Measurements from ENCODE around the gene RBPMS2.
A peak's percentile ranks its signal among the peaks of the same experiment; 100 is the strongest.
"Not testable (repeated sequence)": the region's sequence is repeated elsewhere in the genome, so short reads cannot be mapped to it uniquely, and the experiment has no call there.

Gene RBPMS2

DNA sequence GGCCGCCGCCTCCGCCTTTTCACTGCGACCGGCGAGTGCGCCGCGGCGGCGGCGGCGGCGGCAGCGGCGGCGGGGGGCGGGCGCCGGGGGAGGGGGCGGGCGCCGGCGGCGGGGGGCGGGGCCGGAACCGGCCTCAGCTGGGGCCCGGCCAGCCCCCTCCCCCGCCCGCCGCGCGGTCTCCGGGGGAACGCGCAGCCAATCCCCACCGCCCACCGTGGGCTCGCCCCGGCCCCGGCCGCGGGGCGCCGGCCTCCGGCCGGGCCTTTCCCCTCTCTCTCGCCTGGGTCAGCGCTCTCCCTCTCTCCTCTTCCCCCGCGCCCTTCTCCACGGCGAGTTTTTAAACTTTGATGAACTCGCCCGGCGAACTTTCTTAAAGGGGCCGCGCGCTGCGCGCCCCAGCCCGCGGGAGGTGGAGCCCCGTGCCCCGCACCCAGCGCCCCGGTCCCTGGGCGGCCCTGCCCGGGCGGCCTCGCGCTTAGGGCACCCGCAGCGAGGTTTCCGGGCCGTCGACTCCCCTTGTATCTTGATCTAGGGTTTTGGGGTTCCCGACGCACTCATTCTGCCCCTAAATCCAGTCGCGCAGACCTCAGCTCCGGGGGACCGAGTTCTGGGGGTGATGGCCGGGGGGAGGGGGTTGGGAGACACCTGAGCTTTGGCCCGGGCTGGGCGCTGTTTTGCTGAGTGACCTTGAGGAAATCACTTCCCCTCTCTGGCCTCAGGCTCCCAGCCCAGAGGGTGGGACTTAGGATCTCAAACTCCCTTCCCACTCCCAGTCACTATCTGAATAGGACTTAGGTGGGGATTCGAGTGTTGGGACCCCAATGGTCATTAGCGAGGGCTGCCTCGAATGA is at the start of gene RBPMS2:
Gene RBPMS2, minus strand, starts transcription at position 39 of the 851 bp plus-strand sequence. CDS start 270 bp downstream, outside the sequence.
- Histone ChIP-seq H3K4me3 (peak within 1 kb of the TSS; percentile 38 to 61 (median 56)), H3K27ac (peak within 1 kb of the TSS in 9 of 21 experiments; percentile 10 to 67 (median 47))

DNA sequence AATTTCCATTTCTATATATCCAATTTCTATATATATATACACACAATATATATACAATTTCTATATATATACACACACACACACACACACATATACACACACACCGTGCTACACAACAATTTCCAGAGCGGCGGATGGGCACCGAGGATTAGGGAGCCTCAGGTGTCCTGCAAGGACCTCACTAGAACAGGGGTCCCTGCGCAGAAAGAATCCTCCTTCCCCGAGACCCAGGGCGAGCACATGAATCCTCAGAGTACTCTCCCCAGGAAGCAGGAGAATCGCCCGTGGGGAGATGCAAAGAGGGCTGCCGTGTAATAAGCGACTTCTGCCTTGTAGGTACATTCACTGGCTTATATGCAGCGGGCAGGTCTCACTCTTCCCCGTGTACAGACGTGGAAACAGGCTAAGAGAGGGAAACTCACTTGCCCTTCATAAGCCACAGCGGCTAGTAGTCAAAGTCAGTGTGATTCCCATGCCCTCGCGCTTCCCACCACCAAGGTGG is 49.6 kb upstream of the RBPMS2 start:
- Histone ChIP-seq H3K27ac (no peak overlapping the region), H3K4me3 (peak overlapping the region; percentile 19 to 40 (median 26))

DNA sequence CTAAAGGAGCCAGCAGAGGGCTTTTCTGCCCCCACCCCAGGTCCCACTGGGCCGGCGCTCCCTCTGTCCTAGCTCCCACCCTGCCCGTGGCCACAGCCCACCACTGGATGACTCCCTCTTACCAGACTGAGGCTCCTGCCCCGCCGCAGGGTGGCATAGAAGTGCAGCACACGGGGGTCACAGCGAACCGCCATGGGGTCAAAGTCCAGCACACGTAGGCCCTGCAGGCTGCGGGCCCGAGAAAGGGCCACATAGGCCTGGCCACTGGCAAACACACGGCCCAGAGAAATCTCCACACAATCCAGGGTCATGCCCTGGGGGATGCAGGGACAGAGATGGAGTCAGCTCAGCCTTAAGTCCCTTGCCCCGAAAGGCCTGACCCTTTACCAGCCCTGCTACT is 41.1 kb upstream of the RBPMS2 start:
- Histone ChIP-seq H3K27ac (no peak overlapping the region), H3K4me3 (no peak overlapping the region)

DNA sequence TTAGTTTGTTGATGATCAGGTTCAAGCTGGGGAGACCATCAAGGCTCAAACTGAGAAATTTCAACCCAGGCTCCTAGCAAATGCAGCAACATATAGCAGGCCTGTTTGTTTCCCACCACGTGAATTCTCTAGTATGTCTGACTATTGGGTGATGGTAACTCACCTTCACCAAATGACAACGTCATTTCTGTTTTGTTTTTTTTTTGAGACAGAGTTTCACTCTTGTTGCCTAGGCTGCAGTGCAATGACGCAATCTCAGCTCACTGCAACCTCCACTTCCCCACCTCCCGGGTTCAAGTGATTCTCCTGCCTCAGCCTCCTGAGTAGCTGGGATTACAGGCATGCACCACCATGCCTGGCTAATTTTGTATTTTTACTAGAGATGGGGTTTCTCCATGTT is 39.6 kb upstream of the RBPMS2 start:
- not testable (repeated sequence) for H3K27ac ChIP-seq, H3K4me3 ChIP-seq

DNA sequence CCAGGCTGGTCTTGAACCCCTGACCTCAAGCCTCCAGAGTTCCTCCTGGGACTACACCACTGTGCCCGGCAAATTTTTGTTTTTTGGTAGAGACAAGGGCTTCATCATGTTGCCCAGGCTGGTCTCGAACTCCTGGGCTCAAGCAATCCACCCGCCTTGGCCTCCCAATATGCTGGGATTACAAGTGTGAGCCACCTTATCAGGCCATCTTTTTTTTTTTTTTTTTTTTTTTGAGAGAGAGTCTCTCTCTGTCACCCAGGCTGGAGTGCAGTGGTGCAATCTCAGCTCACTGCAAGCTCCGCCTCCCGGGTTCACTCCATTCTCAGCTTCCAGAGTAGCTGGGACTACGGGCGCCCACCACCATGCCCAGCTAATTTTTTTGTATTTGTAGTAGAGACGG is 38.9 kb upstream of the RBPMS2 start:
- not testable (repeated sequence) for H3K27ac ChIP-seq, H3K4me3 ChIP-seq

DNA sequence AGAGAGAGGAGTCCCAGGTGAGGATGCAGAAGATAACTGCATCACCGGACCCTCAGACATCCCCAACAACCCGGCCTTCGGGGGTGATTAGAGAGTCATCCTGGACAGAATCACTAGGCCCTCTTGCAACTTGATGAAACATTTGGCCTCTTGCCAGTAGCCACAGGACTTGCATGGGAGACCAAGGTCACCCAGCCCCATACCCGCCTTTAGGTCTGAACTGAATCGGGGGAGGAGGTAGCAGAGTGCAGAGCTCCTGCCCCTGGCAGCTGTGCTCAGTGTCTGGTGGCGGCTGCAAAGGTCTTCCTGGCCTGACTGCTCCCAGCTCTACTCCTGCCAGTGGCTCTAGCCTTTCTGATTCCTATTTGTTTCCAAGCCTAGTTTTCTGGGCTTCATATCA is 37.7 kb upstream of the RBPMS2 start:
- Histone ChIP-seq H3K27ac (no peak overlapping the region), H3K4me3 (no peak overlapping the region)

DNA sequence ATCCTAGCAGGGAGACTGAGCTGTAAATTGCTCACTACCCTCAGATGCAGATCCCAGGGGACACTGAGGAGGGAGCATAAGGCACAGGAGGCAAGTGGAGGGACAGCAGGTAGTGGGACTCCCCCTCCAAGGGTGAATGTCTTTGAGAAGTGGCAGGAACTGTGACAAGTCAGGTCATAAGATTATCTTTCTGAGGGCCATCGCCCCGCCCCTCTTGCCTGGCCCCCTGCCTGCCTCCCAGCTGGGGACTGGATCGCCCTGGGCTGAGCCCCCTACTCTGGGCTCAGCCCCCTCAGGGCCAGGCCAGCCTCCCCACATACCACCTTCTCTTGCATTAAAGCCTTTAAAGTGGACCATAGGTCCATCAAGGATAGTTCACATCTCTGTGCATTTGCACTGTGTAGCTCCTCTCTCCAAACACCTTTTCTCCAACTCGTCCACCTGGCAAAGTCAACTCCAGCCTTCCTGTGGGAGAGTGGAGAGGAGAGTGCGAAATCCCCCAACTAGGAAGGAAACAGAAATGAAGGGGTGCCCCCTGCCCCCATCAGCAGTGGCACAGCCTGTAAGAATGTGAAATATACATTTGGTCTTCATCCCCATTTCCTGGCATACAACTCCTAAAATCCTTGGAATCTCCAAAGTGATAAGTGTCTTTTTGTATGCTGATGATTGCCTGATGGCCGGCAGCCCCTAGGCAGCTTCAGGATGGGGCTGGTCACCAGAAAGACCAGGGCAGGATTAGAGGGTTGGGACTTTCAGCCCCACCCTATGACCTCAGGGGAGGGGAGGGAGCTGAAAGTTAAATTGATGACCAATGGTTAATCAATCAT is 35.3 kb upstream of the RBPMS2 start:
- no peak overlapping the region for H3K27ac ChIP-seq
- H3K4me3 ChIP-seq, result no peak overlapping the region

DNA sequence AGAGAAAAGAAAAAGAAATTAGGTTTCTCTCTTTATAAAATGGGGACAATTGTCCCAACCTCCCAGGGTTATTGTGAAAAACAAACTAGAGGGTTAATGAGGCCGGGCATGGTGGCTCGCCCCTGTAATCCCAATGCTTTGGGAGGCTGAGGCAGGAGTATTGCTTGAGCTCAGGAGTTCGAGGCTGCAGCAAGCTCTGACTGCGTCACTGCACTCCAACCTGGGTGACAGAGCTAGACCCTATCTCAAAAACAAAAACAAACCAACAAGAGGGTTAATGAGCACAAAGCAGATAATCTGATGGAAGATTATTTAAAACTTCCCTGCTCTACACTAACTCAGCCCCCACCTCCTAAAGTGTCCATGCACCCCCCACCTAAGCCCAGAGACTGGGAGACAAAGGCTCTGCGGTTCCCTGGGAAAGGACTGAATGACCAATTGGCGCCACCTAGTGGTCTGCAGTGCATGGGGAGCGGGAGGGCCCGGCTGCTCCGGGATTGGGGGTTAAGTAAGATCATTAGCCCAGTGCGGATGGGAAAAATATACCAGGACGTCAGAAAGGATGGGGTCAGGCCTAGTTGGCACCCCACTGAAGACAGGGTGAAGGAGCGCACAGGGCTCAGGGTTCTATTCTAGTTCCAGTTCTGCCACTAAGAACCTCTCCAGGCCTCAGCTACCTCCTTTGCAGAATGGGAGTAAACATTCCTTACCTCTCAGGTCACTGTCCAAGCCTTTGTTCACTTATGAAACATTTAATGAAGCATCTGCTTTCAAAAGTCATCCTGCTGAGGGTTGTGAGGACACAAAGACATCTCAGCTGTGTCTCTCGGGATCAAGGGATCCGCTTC is 34.5 kb upstream of the RBPMS2 start:
- no peak overlapping the region for H3K27ac ChIP-seq
- H3K4me3 ChIP-seq, result no peak overlapping the region

DNA sequence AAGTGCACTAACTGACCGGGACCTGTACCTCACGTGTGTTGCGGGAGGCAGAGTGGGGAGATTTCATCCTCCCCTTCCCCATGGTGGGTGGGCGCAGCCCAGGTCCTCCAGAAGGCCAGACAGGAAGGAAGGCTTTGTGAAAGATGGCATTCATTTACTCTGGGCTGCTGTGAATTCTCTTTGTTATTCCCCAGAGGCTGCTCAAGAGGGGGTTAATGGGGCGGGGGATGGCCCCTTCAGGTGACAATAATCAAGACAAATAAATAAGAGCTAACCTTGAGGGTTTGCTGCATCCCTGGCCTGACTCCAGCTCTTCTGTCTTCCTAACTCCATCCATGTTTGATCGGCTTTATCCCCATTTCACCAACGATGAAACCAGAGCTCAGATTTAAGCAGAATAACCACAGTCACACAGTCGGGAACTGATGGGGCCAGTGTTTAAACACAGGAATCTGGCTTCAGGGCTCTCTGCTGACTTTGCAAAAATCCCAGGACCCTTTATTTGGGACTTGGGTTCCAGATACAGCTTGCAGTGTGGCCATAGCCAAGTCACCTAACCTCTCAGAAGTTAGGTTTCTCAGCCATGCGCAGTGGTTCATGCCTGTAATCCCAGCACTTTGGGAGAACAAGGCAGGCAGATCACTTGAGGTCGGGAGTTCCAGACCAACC is 33.5 kb upstream of the RBPMS2 start:
- H3K4me3 ChIP-seq, result no peak overlapping the region
- H3K27ac ChIP-seq, result no peak overlapping the region

DNA sequence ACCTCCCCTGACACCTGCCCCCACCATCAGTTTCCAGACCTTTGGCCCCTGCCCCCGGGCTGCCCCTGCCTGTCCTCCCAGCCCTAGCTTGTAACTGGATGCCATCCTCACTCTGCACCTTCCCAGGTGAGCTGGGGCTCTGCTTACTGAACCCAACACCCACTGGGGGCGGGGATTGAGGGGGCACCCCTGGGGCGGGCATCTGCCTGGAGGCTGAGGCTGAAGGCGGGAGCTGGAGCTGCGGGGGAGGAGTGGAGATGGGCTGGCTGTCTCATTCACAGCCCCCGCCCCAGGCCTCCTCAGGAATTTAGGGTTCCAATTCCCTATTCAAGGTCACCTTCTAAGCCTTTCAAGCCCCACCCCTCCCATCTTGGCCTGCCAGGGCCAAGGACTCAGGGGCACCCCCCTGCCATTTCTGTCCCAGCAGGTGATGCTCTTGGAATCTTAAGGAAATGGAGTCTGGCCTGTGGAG is 32.4 kb upstream of the RBPMS2 start:
- Histone ChIP-seq H3K4me3 (no peak overlapping the region), H3K27ac (peak overlapping the region in 1 of 21 experiments; percentile 7)

DNA sequence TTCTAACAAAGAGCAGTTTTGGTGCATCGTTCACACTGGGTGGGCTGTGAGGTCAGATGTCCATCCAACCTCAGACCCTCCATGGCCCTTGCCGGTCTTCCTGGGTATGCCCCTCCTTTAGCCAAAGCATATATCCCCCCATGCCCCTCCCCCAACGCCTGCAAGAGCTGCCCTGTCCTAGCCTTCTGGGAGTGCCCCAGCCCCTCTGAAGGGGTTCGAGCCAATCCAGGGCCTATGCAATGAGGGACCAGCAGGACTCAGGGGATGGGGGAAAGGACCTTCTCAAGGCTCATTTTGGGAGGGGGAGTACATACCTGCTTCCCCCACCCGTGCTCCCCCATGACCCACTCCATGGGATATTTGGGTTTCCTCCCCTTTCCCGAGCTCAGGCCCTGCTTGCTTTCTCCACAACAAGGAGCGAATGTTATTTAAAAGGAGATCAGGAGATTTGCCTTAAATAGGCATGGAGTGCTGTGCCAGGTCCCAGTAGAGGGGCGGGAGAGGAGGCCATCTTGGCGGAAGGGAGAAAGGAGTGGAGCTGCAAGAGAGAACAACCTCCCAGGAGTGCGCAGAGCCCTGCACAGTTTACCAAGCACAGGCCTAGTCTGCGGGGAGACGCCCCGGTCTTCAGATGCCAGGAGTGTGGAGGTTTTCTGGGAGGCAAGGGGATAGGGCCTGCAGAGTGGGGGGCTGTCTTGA is 31.8 kb upstream of the RBPMS2 start:
- Histone ChIP-seq H3K4me3 (no peak overlapping the region), H3K27ac (peak overlapping the region in 1 of 21 experiments; percentile 7)

DNA sequence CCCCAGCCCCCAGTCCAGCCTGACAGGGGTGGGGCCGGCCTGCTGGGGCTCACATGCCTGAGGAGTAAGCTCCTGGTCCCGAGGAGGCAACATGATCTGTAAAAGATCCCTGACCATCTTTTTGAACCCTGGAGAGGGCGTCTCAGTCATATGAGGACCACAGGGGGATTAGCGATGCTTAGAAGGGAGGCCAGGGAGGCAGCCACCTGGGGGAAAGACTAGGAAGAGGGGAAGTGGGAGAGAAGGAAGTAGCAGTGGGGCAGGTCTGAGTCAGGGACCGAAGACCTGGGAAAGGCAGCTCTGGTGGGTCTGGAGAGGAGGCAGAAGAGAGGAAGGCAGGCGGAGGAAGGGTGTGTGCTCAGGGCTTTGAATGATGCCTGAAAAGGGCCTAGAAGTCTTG is 31.1 kb upstream of the RBPMS2 start:
- H3K27ac ChIP-seq, result no peak overlapping the region
- H3K4me3 ChIP-seq, result no peak overlapping the region

DNA sequence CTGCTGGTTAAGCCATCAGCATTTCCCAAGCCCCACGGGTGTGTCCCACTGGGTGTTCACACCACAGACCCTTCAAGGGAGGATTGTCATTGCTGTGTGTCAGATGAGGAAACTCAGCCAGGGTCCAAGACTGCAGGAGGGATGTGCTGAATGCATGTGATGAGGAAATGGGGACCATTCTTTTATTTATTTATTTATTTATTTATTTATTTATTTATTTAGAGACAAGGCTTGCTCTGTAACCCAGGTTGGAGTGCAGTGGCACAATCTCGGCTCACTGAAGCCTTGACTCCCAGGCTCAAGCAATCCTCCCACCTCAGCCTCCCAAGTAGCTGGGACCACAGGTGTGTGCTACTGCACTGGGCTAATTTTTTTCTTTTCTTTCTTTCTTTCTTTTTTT is 29.2 kb upstream of the RBPMS2 start:
- Histone ChIP-seq H3K4me3 (no peak overlapping the region), H3K27ac (no peak overlapping the region)

DNA sequence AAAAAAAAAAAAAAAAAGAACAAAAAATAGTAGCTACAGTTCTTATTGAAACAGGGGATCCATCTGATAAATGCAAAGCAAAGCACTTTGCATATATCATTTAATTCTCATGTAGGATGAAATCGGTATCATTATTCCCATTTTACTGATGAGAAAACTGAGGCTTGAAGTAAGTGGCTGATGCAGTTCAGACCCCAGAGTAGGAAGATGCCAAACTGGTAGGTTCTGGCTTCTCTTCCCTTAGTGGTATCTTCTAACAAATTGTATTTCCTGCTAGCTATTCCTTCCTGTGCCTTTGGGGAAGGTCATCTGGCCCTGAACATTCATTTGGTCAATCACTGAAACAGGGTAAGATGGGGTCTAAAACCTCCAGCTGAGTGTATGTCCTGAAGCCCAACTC is 28.1 kb upstream of the RBPMS2 start:
- no peak overlapping the region for H3K4me3 ChIP-seq
- H3K27ac ChIP-seq, result no peak overlapping the region

DNA sequence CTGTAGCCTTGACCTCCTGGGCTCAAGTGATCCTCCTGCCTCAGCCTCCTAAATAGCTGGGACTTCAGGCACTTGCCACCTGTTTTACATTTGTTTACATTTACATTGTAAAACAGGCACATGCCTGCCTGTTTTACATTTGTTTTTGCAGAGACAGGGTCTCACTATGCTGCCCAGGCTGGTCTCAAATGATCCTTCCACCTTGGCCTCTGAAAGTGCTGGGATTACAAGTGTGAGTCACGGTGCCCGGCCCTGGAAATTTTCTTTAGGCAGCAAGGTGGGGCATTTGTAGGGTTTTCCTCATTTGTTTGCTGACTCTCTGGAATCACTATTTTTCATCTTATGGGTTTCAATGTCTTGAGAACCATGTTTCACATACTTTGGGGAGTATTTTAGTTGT is 25.1 kb upstream of the RBPMS2 start:
- Histone ChIP-seq H3K27ac (no peak overlapping the region), H3K4me3 (no peak overlapping the region)

DNA sequence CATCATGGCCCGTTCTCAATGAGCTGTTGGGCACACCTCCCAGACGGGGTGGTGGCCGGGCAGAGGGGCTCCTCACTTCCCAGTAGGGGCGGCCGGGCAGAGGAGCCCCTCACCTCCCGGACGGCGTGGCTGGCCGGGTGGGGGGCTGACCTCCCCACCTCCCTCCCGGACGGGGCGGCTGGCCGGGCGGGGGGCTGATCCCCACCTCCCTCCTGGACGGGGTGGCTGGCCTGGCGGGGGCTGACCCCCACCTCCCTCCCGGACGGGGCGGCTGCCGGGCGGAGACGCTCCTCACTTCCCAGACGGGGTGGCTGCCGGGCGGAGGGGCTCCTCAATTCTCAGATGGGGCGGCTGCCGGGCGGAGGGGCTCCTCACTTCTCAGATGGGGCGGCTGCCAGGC is 23.5 kb upstream of the RBPMS2 start:
- not testable (repeated sequence) for H3K4me3 ChIP-seq, H3K27ac ChIP-seq

DNA sequence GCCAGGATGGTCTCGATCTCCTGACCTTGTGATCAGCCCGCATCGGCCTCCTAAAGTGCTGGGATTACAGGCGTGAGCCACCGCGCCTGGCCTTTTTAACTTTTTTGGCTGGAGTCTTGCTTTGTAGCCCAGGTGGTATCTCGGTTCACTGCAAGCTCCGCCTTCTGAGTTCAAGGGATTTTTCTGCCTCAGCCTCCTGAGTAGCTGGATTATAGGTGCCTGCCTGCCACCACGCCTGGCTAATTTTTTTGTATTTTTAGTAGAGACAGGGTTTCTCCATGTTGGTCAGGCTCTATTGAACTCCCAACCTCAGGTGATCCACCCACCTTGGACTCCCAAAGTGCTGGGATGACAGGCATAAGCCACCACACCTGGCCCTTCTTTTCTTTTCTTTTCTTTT is 20.5 kb upstream of the RBPMS2 start:
- not testable (repeated sequence) for H3K27ac ChIP-seq

DNA sequence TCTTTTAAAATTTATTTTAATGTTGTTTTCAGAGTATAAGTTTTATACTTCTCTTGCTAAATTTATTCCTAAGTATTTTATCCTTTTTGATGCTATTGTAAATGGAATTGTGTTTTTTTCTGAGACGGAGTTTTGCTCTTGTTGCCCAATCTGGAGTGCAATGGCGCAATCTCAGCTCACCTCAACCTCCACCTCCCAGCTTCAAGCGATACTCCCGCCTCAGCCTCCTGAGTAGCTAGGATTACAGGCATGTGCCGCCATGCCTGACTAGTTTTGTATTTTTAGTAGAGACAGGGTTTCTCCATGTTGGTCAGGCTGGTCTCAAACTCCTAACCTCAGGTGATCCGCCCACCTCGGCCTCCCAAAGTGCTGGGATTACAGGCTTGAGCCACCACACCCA is 19.9 kb upstream of the RBPMS2 start:
- H3K27ac ChIP-seq, H3K4me3 ChIP-seq: not testable (repeated sequence)

More for the DNA sequence above, 20.5 kb upstream of the RBPMS2 start:
- not testable (repeated sequence) for H3K4me3 ChIP-seq

DNA sequence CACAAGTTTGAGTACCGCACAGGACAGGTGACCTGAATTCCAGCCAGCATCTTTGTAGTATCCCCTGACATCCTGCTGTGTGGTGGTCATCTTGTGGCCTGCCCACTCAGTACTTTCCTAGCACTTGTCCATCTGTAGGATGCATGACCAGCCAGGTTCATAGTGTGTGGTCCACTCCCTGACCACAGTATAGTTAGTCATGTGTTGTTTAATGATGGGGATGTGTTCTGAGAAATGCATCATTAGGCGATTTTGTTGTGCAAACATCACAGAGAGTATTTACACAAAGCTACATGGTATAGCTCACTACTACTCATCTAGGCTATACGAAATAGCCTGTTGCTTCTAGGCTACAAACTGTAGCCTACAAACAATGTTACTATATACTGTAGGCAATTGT is 16.9 kb upstream of the RBPMS2 start:
- Histone ChIP-seq H3K27ac (no peak overlapping the region), H3K4me3 (no peak overlapping the region)
